OCI-LY3 (cell line): Measurements from ENCODE around the gene FLCN.
"Not testable (repeated sequence)": the region's sequence is repeated elsewhere in the genome, so short reads cannot be mapped to it uniquely, and the experiment has no call there.

ENCODE experiments used
- H2AFZ ChIP-seq: fragments of 200-600, 300-600 bp; shearing (Covaris generic); 2 replicates; pipeline ENCODE4 v1.6.0; 2014; ENCODE audit warnings: antibody characterized with exemption, low read depth, low read length
- H3K27ac ChIP-seq: fragments of 200-600, 300-600 bp; sonication (generic); 2 replicates; pipeline ENCODE4 v1.5.1; 2014; ENCODE audit warnings: mild to moderate bottlenecking, low read length, moderate library complexity, mixed read lengths
- H3K27me3 ChIP-seq: fragments of 200-600, 300-600 bp; sonication (generic); 2 replicates; pipeline ENCODE4 v1.6.1; 2014; ENCODE audit warnings: low read depth, low read length, mixed read lengths
- H3K36me3 ChIP-seq: fragments of 200-600, 300-600 bp; sonication (generic); replicated peaks from 2 replicates; pipeline ENCODE3; 2014; ENCODE audit warnings: low read depth, low read length, mixed read lengths
- H3K4me1 ChIP-seq: fragments of 300-600, 200-600 bp; sonication (generic); 2 replicates; pipeline ENCODE4 v1.6.1; 2014; ENCODE audit warnings: low read length, mixed read lengths
- H3K4me2 ChIP-seq: fragments of 200-600, 300-600 bp; sonication (generic); 2 replicates; pipeline ENCODE4 v1.6.1; 2014; ENCODE audit warnings: low read length, mixed read lengths
- H3K4me3 ChIP-seq: fragments of 300-600, 200-600 bp; sonication (generic); 2 replicates; pipeline ENCODE4 v1.5.1; 2014; ENCODE audit warnings: antibody characterized with exemption, mild to moderate bottlenecking, low read length, moderate library complexity
- H3K79me2 ChIP-seq: fragments of 300-600, 200-600 bp; shearing (Covaris generic); 2 replicates; pipeline ENCODE4 v1.6.1; 2014; ENCODE audit warnings: mild to moderate bottlenecking, low read length, mixed read lengths
- H3K9ac ChIP-seq: fragments of 300-600, 200-600 bp; shearing (Covaris generic); 2 replicates; pipeline ENCODE4 v1.6.0; 2014; ENCODE audit warnings: mild to moderate bottlenecking, low read length, moderate library complexity
- H3K9me3 ChIP-seq: fragments of 200-600, 300-600 bp; shearing (Covaris generic); 2 replicates; pipeline ENCODE4 v1.6.1; 2014; ENCODE audit warnings: low read length, mixed read lengths; ENCODE audit not compliant: insufficient read depth
- H4K20me1 ChIP-seq: fragments of 200-600, 300-600 bp; sonication (generic); 2 replicates; pipeline ENCODE4 v1.6.1; 2016; ENCODE audit warnings: low read length, mixed read lengths; ENCODE audit not compliant: insufficient read depth
- EZH2phosphoT487 ChIP-seq: fragments of 200-600 bp; shearing (Covaris generic); IDR thresholded peaks from 2 replicates; pipeline ENCODE4 v1.6.1; 2018; ENCODE audit warnings: antibody characterized with exemption, mixed run types, low read depth
- TF ChIP-seq, protein P1 (sequence below): fragments of 200-600, 300-600 bp; sonication (generic); IDR thresholded peaks from 2 replicates; pipeline ENCODE4 v1.5.1; 2014; ENCODE audit warnings: antibody characterized with exemption, low read length, low read depth

Gene FLCN

DNA sequence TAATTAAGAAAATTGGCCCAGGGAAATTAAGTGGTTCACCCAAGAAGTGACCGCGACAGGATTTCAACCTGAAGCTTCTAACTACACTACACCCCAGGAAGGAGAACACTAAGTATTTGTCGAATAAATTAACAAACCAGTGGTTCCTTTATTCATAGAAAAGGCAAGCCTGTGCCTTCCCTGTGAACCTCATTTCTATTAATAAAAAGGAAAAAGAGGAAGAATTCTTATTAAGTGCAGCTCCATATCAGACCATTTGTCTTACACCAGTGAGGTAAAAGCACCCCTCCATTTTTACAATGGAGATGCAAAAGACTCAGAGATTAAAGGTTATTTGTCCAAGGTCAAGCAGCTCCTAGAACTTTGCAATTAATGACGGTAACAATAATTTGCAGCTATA, 42.3 kb upstream of the FLCN start:
- Histone ChIP-seq H3K4me1 (peaks cover 17% of the 10 kb centered on the region), H3K27ac (no peak overlapping the region), H3K9me3 (no peaks in the 10 kb centered on the region), H2AFZ (no peak overlapping the region), H3K9ac (peak overlapping the region; percentile 65; the same call in 1 of the 2 replicates), H3K79me2 (peaks cover 52% of the 10 kb centered on the region), H4K20me1 (peaks cover 16% of the 10 kb centered on the region), H3K4me3 (peak overlapping the region; percentile 99), H3K4me2 (peak overlapping the region; percentile 75), H3K27me3 (no peaks in the 10 kb centered on the region), H3K36me3 (peaks cover 3% of the 10 kb centered on the region)
- TF ChIP-seq, protein P1, sequence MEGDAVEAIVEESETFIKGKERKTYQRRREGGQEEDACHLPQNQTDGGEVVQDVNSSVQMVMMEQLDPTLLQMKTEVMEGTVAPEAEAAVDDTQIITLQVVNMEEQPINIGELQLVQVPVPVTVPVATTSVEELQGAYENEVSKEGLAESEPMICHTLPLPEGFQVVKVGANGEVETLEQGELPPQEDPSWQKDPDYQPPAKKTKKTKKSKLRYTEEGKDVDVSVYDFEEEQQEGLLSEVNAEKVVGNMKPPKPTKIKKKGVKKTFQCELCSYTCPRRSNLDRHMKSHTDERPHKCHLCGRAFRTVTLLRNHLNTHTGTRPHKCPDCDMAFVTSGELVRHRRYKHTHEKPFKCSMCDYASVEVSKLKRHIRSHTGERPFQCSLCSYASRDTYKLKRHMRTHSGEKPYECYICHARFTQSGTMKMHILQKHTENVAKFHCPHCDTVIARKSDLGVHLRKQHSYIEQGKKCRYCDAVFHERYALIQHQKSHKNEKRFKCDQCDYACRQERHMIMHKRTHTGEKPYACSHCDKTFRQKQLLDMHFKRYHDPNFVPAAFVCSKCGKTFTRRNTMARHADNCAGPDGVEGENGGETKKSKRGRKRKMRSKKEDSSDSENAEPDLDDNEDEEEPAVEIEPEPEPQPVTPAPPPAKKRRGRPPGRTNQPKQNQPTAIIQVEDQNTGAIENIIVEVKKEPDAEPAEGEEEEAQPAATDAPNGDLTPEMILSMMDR = no peak
- no peak for TF ChIP-seq EZH2phosphoT487

DNA sequence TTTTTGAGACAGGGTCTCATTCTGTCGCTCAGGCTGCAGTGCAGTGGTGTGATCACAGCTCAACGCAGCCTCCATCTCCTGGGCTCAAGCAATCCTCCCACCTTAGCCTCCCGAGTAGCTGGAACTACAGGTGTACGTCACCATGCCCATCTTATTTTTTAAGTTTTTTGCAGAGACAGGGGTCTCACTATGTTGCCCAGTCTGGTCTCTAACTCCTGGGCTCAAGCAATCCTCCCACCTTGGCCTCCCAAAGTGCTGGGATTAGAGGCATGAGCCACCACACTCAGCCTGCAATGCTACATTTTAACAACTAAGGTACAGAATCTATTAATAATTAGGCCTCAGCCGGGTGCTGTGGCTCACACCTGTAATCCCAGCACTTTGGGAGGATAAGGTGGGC, 40.5 kb upstream of the FLCN start:
- H2AFZ ChIP-seq, H3K9me3 ChIP-seq, H3K9ac ChIP-seq, H3K4me3 ChIP-seq, H3K27me3 ChIP-seq, H3K36me3 ChIP-seq, H3K27ac ChIP-seq, H3K4me2 ChIP-seq: not testable (repeated sequence)
- Histone ChIP-seq H3K4me1 (peaks cover 14% of the 10 kb centered on the region), H4K20me1 (peaks cover 16% of the 10 kb centered on the region), H3K79me2 (peaks cover 56% of the 10 kb centered on the region)

DNA sequence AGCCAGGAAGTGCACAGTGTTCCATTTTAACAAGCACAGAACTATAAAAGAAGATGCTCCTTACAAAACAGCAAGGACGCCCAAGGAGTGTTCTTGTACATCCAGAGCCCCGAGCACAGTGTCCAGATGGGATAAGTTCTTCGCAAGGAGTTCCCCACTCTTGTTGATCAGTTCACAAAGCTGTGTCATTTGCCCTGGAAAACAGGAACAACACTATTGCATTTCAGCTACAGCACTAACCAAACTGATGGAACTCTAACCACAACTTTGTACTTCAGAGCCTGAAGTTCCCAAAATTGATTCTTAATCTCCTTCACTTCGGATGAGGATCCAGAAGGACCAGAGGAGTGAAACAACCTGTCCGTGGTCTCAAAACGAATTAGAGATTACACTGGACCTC, 39.0 kb upstream of the FLCN start:
- Histone ChIP-seq H3K4me1 (peaks cover 9% of the 10 kb centered on the region), H3K79me2 (peaks cover 57% of the 10 kb centered on the region), H2AFZ (no peak overlapping the region), H3K27me3 (no peaks in the 10 kb centered on the region), H3K9me3 (no peaks in the 10 kb centered on the region), H3K36me3 (peaks cover 3% of the 10 kb centered on the region), H3K9ac (no peak overlapping the region), H3K27ac (no peak overlapping the region), H3K4me3 (no peak overlapping the region), H3K4me2 (no peak overlapping the region), H4K20me1 (peaks cover 16% of the 10 kb centered on the region)
- TF ChIP-seq EZH2phosphoT487 = no peak
- TF ChIP-seq, protein P1 = no peak

DNA sequence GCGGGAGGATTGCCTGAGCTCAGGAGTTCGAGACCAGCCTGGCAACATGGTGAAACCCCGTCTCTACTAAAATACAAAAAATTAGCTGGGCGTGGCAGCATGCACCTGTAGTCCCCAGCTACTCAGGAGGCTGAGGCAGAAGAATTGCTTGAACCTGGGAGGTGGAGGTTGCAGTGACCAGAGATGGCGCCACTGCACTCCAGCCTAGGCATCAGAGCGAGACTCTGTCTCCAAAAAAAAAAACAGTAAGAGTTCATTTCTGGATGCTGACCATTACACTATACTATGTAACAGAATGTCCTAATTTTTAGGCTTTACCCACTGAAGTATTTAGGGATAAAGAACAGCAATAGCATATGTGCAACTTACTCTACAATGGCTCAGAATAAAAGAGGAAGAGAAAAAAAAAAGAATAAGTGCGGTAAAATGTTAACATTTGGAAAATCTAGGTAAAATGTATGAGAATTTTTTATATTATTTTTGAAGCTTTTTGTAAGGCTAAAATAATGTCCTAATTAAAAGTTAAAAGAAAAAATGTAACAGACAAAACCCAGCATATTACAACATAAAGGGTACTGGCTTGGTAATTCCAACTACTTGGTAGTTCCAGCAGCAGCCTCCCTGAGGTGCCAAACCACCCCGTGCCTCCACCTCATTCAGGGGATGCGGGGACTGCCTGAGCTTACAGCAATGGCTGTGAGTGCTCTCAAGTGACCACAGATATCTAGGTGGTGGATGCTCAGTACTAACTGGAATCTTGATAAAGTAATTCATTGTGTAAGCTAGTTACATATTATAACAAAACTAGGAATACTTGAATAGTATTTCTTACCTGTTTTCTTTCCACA, 33.2 kb upstream of the FLCN start:
- Histone ChIP-seq H3K4me2 (no peak overlapping the region), H3K9ac (no peak overlapping the region), H4K20me1 (no peaks in the 10 kb centered on the region), H3K79me2 (peaks cover 5% of the 10 kb centered on the region; the same call in 1 of the 2 replicates), H3K36me3 (peaks cover 19% of the 10 kb centered on the region), H3K27me3 (no peaks in the 10 kb centered on the region), H3K4me1 (no peaks in the 10 kb centered on the region), H2AFZ (no peak overlapping the region), H3K4me3 (no peak overlapping the region), H3K9me3 (no peaks in the 10 kb centered on the region), H3K27ac (no peak overlapping the region)
- no peak for TF ChIP-seq EZH2phosphoT487
- TF ChIP-seq, protein P1 = peak; percentile 26; the same call in 1 of the 2 replicates
